AG04450 (cell line): ENCODE measurements around the gene ASPRV1. TPM values are rescaled to one million over a fixed set of nuclear protein-coding genes. Genes with fewer than 3 reads are reported as not detected.

Experiments used
- CTCF ChIA-PET: fragments of 300-600, 350-600 bp; formaldehyde crosslinking; extraction: SDS; loops from one replicate; lab custom pipeline; 2022; ENCODE audit warnings: antibody characterized with exemption, inconsistent platforms; lab: Charles Lee
- POLR2A ChIA-PET: fragments of 350-600 bp; formaldehyde crosslinking; extraction: SDS; loops from one replicate; lab custom pipeline; 2021; ENCODE audit warnings: antibody characterized with exemption, inconsistent platforms; lab: Yijun Ruan, JAX
- DNase-seq: peaks from one replicate; pipeline ENCODE4 v3.0.0-alpha.2; 2011; ENCODE audit warnings: low read depth, low spot score
- H3K27ac ChIP-seq: one replicate; pipeline ENCODE4 v1.5.1; 2012; ENCODE audit warnings: low read depth, low read length, control low read depth
- H3K27me3 ChIP-seq: one replicate; pipeline ENCODE4 v1.6.0; 2012; ENCODE audit warnings: low read length; ENCODE audit not compliant: control insufficient read depth, insufficient read depth
- H3K4me3 ChIP-seq: 2 replicates; pipeline ENCODE4 v1.5.1; 2011; ENCODE audit warnings: mild to moderate bottlenecking, low read depth, low read length, control low read depth
- H3K9me3 ChIP-seq: 2 replicates; pipeline ENCODE4 v1.5.1; 2012; ENCODE audit warnings: low read length; ENCODE audit not compliant: control insufficient read depth, insufficient read depth
- CTCF ChIP-seq: IDR thresholded peaks from 2 replicates; pipeline ENCODE4 v1.5.1; 2011; ENCODE audit warnings: low read depth, low read length, control low read depth, inconsistent platforms
- polyA plus RNA-seq: library from polyadenylated mRNA; depleted of rRNA; stranded (reverse); fragments of >200 nt; gene quantifications from 2 replicates; pipeline ENCODE4 v1.2.3, GENCODE V29; 2011; rRNA removed

ASPRV1 gene
- polyA plus RNA-seq, 1 experiment, result 0.11 TPM

GRCh38 chr2:69914950-69915945 lies 46.2 kb downstream of the ASPRV1 start, which contains the start of gene MXD1:
MXD1 (plus strand) TSS chr2:69915109; CDS start chr2:69915331, 222 bp downstream.
- CTCF ChIA-PET, result interaction anchor here (0.7 to 4.2 kb wide), 9 partner anchors 42 to 229 kb away, joined by 3 to 114 read pairs (median 6); no protein-coding TSS in a partner anchor
- Histone ChIP-seq H3K27me3 (no peaks in the 10 kb centered on the region), H3K27ac (peak within 1 kb of the TSS; percentile 95), H3K9me3 (no peaks in the 10 kb centered on the region; the same call in 1 of the 2 replicates), H3K4me3 (peak within 1 kb of the TSS; percentile 78)
- no peak for TF ChIP-seq CTCF
- POLR2A ChIA-PET, result interaction anchor here (0.5 to 2.6 kb wide), 32 partner anchors 8 to 378 kb away, joined by 3 to 27 read pairs (median 4); partner anchors contain the start of genes C2orf42, PCBP1, SNRNP27 and SNRPG
- DNase-seq, result no peak

DNA sequence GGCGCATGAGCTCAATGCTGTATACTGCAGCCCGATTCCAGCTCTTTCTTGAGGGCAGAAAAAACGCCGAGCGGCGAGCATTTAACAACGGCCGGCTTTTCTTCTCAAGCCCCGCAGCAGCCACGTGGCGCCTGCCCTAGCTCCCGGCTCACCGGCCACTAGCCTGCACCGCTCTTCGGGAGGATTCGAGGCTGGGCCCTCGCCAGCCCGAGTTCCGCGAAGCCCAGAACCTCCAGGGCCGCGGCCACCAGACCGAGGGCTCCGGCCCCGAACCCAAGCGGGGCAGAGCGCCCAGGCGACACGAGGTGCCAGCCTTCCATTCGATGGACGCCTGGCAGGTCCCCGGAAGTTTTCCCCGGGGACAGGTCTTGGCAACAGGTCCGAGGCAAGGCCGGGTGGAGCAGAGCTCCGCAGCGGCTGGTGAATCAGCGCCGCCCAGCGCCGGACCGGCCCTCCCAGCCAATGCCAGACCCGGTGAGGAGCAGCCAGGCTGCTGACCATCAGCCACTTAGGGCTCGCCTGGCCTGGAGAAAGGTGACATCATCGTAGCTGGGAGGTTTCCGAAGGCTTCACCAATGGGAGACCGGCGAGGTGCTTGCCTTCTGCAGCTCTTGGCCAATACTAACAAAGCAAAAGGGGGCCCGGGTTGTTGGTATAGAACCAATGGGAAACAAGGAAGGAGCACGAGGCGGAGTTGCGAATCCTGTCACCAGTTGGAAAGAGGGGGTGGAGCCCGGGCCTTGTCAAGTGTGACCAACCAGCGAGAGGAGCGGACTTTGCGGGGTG lies 47.1 kb downstream of the ASPRV1 start:
- no peaks in the 10 kb centered on the region for H3K27me3 ChIP-seq
- peak overlapping the region; percentile 73 for H3K4me3 ChIP-seq
- H3K27ac ChIP-seq, result peak overlapping the region; percentile 95
- no peak; the same call in 1 of the 2 replicates for TF ChIP-seq CTCF
- no peaks in the 10 kb centered on the region; the same call in 1 of the 2 replicates for H3K9me3 ChIP-seq
- ChIA-PET POLR2A (interaction anchor here (0.5 to 2.6 kb wide), 34 partner anchors 8 to 1417 kb away, joined by 3 to 27 read pairs (median 4); partner anchors contain the start of genes C2orf42, PCBP1, PCYOX1 and SNRNP27), CTCF (interaction anchor here (0.6 to 4.2 kb wide), 10 partner anchors 20 to 229 kb away, joined by 3 to 114 read pairs (median 5); no protein-coding TSS in a partner anchor)
- peak; percentile 100 for DNase-seq

DNA sequence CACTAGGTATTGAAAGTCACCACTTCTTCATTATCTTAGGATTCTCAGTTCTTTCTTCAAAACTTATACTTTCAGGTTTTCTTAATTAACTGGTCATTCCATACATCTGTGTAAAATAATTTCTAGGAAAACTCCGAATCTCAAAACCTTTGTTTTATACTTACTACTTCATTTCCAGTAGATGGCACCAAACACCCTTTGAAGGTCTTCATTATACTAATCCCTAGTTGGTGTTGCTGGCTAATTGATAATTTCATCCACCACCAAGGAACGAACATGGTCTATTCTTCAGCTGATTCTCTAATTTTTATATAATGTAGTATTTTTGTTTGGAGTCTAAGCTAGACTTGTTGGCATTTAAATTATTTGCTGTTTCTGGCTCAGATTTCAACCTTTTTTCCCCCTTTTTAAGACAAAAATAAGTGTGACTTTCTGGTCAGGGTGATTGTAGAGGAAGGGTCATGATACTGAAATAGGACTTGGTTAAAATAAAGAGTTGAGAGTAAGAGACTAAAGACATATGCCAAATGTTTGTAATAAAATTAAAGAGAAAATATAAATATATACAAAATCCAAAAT lies 49.4 kb downstream of the ASPRV1 start:
- POLR2A ChIA-PET, result interaction anchor here (0.6 kb wide), 1 partner anchor 289 kb away, joined by 3 read pairs; no protein-coding TSS in a partner anchor
- DNase-seq, result no peak
- no peaks in the 10 kb centered on the region; the same call in 1 of the 2 replicates for H3K9me3 ChIP-seq

More for the DNA sequence above, 49.4 kb downstream of the ASPRV1 start:
- CTCF ChIA-PET, result interaction anchor here (0.6 to 4.2 kb wide), 32 partner anchors 9 to 390 kb away, joined by 3 to 114 read pairs (median 4); partner anchors contain the start of genes C2orf42, FAM136A and SNRNP27
- peak; percentile 57 for TF ChIP-seq CTCF
- Histone ChIP-seq H3K27ac (no peak overlapping the region), H3K4me3 (no peak overlapping the region), H3K27me3 (no peaks in the 10 kb centered on the region)

Other genes starting within 250 kb of the ASPRV1 start
- 105 and 125 TPM in 2 replicates for gene ANXA4, start 219.5 kb downstream of the ASPRV1 start, polyA plus RNA-seq
- 5.3 and 7.2 TPM in 2 replicates for gene GMCL1, start 132.0 kb downstream of the ASPRV1 start, polyA plus RNA-seq
- 38.1 and 57.8 TPM in 2 replicates for gene SNRNP27, start 67.7 kb downstream of the ASPRV1 start, polyA plus RNA-seq
- gene MXD1, start 46.5 kb downstream of the ASPRV1 start, polyA plus RNA-seq, result 7.8 and 9.8 TPM in 2 replicates
- gene PCBP1, start 125.8 kb upstream of the ASPRV1 start, polyA plus RNA-seq, result 63.8 and 91.3 TPM in 2 replicates
- gene C2orf42, start 229.4 kb upstream of the ASPRV1 start, polyA plus RNA-seq, result 9.8 and 10.7 TPM in 2 replicates